Right ventricle myocardium superior (tissue), 1 donor: ENCODE measurements around the gene TBCK. TPM values are rescaled to one million over a fixed set of nuclear protein-coding genes. Genes with fewer than 3 reads are reported as not detected.

ENCODE experiments used
- ATAC-seq: fragments of 200-7000 bp; cut with Tn5 transposase; one replicate; pipeline ENCODE4 v1.9.1; 2020; ENCODE audit warnings: mild to moderate bottlenecking; ENCODE audit not compliant: poor library complexity
- DNase-seq: peaks from one replicate; pipeline ENCODE4 v3.0.0-alpha.2; 2020
- intact Hi-C: fragments of 100-400 bp; cut with DNase I; formaldehyde crosslinking; loops from one replicate; pipeline ENCODE4 v1.11.2; 2022
- total RNA-seq: library from RNA; stranded (reverse); fragmentation: NEBNext Ultra II Directional; extraction: Animal tissue kit (Norgen Biotek cat#: 25700); gene quantifications from one replicate; pipeline ENCODE4 v1.2.1, GENCODE V29; 2021
- donor health status: DM: no; HTN: yes; CAD: no; lungs with severe emphysema.

Gene TBCK
- total RNA-seq, 1 donor from 2014 or later, result 17.0 TPM

DNA sequence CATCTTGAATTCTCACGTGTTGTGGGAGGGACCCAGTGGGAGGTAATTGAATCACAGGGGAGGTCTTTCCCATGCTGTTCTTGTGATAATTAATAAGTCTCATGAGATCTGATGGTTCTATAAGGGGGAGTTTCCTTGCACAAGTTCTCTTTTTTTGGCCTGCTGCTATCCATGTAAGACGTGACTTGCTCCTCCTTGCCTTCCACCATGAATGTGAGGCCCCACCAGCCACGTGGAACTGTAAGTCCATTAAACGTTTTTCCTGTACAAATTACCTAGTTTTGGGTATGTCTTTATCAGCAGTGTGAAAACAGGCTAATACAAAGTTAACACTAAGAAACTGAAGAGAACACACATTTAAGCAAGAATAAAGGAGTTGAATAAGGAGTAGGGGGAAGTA lies 16.0 kb downstream of the TBCK start:
- no peak for DNase-seq
- ATAC-seq, result no peak
- intact Hi-C loops, result no loop called here

DNA sequence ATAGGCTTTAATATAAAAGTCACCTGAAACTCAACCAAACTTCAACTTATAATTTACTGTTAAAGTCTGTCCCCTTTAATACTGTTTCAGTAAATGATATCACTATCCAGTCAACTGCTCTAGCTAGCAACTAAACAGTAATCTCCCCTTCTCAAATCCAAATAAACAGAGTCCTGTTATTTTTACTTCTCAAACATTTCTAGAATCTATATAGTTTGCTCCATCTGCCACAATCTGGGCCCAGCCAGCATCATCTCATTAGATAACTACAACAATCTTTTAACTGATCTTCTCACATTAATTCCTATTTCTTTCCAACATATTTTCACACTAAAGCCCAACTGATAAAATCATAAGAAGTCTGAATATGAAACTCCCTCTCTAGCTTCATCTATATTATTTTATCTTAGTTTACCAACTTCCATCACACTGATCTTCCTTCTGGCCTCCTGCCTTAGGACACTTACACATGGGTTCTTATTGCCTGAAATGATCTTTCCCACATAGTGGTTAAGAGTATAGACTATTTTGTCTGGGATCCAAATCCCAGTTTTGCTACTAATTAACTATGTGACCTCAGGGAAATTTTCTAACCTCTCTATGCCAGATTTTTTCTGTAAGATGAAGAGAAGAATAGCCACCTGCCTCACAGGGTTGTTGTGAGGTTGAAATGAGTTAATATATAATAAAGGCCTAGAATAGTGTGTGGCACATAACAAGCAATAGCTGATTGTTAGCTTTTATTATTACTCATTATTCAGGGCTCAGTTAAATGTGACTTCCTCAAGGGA lies 18.6 kb downstream of the TBCK start:
- intact Hi-C loops, result no loop called here
- no peak for DNase-seq
- no peak for ATAC-seq

DNA sequence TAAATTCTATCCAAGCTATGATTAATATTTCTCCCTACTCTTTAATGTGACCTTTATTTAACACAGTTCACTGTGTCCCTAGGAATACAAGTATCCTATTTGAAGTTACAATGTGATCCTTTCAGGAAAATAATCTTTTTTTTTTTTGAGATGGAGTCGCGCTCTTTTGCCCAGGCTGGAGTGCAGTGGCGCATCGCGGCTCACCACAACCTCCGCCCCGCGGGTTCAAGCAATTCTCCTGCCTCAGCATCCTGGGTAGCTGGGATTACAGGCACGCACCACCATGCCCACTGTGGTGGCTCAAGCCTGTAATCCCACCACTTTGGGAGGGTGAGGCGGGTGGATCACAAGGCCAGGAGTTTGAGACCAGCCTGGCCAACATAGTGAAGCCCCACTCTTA lies 21.9 kb downstream of the TBCK start:
- ATAC-seq (no peak), DNase-seq (no peak)
- intact Hi-C loops, result no loop called here

DNA sequence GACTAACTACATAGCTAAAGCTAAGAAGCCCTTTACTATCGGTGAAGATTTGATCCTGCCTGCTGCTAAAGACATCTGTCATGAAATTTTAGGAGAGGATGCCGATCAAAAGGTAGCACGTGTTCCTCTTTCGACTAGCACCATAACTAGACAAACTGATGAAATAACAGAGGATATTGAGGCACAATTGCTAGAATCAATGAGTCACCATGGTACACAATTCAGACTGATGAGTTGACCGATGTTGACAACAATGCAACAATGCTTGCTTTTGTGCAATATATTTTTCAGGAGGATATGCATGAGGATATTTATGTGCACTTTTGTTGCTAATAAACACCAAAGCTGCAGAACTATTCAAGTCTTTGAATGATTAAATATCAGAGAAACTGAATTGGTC lies 24.3 kb downstream of the TBCK start:
- no peak for ATAC-seq
- no peak for DNase-seq
- intact Hi-C loops, result no loop called here

DNA sequence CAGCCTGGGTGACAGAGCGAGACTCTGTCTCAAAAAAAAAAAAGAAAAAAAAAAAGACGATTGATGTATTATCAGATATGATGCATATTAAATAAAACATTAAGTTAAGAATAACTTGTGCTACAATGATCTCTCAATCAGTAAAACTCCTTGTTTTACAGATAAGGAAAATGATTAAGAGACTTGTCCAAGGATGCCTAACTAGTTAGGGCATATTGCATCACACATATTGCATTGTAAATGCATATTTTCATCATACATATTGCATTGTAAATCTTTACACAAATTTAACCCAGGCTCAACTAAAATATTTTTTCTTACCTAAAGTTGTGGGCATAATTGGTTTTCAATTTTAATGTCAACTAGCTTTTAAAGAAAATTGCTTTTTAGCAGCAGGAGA lies 26.3 kb downstream of the TBCK start:
- DNase-seq (no peak), ATAC-seq (no peak)
- intact Hi-C loops, result no loop called here

DNA sequence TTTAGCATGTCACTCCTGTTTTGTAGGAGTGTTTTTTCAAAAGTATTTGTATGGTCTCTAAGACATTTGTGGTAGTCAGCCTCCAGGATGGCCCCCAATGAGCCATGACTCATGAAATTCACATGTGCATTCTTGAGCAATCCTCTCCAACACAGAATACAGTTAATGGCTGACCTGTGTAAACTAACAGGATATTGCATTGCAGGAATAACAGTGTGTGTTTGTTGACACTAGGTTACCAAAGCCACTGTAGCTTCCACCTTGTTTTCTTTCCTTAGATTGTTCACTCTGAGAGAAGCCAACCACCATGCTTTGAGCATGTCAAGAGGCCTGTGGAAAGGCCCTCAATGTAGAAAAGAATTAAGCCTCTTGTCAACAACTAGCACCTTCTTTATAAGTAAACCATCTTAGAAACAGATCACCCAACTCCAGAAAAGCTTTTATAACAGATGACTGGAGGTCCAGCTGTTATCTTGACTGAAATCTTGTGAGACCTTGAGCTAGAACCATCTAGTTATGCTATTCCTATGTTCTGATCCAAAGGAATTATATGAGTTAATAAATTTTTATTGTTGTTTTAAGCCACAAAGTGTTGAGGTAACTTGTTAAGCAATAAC lies 28.5 kb downstream of the TBCK start:
- no peak for ATAC-seq
- intact Hi-C loops, result no loop called here

DNA sequence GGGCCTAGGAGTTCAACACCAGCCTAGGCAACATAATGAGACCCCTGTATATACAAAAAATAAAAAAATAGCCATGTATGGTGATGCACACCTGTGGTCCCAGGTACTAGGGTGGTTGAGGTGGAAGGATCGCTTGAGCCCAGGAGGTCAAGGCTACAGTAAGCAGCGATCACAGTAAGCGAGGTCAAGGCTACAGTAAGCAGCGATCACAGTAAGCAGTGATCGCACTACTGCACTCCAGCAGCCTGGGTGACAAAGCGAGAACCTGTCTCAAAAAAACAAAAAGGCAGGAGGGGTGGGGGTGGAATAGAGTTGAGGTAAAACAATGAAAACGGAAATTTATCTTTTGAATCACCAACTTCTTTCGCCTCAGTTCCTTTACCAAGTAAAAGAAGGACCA lies 29.4 kb downstream of the TBCK start:
- ATAC-seq (no peak), DNase-seq (no peak)
- intact Hi-C loops, result no loop called here

More for the DNA sequence above, 28.5 kb downstream of the TBCK start:
- no peak for DNase-seq

DNA sequence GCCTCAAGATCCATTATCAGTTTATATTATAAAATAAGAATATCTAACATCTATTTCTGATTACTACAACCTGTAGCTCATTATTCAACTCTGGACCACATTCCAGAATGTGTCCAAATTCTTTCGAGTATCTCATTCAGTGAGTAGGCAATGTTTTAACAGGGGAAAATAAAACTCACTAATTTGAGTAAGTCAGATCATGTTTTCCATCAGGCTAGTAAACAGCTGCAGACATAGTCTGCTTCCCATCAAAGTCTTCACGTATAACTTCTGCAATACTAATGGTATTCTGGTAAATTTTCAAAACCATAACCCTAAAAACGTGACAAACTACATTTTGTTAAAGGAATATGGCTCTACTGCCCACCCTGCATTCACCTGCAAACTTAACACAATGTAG lies 31.8 kb downstream of the TBCK start:
- DNase-seq, result no peak
- intact Hi-C loops, result no loop called here
- ATAC-seq, result no peak

DNA sequence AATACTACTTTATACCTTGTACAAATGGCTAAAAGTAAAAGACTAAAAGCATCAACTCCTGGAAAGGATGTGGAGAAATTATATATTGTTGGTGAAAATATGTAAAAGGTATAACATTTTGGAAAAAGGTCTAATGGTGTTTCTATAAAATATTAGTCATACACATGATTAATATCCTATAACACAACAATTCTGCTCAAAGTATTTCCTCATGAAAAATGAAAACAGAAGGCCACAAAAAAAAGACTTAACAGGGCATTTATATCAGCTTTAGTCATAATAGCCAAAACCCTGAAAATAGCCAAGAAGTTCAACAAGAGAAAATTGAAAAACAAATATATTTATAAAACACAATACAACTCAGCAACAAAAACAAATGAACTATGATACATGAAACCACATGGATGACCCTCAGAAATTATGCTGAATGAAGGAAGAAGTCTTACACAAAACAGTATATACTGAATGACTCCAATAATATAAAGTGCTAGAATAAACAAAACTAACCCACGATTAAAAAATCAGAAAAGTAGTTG lies 38.8 kb downstream of the TBCK start:
- DNase-seq, result no peak
- intact Hi-C loops, result no loop called here

DNA sequence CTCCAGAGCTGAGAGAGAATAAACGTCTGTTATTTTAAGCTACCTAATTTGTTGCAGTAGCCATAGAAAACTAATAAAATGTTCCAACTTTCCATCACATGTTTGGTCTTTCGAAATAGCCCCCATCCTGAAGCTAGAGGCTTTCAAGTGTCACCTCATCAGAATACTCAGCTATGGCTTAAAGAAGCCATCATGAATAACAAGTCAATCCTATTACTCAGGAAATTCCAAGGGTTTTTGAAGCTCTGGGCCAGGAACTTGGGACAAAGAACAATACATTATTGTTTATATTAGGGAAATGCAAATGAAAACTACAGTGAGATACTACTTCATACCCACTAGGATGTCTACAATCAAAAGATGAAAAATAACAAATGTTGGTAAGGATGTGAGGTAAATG lies 42.2 kb downstream of the TBCK start:
- ATAC-seq (no peak), DNase-seq (no peak)
- intact Hi-C loops, result no loop called here

More for the DNA sequence above, 38.8 kb downstream of the TBCK start:
- no peak for ATAC-seq

DNA sequence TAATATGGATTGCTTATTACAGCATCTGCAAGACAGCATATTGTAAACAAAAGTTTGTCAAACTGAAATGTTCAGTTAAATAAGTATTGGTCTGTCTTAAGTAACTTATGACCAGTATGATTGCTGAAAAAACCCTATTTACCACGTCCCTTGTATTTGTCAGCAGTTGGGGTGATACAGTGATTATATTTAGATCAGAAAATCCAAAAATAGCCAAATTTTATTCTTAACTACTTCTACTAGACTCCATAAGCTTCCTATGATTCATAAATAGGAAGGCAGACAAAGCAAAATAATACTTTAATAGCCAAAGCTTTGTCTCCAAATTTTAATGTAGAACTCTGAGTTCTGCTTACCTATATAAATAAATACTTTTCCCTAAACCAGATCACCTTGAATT lies 45.3 kb downstream of the TBCK start:
- DNase-seq (no peak), ATAC-seq (no peak)
- intact Hi-C loops, result no loop called here

DNA sequence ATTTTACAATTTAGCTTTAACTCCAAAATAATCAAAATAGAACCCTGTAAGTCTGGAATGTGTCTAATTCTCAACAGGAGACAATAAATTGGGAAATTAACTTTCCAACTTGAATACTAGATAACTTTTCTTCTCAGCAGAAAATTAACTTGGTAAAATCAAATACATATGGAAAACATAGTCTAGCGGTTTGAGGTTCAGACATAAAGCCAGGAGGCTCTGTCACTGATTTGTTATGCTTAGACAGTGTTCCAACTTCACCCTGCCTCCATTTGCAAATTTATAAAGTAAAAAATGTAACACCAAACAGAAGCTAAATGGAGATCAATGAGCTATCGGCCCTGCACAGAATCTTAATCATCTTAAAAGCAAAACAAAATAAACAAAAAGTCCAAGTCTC lies 46.3 kb downstream of the TBCK start:
- no peak for DNase-seq
- no peak for ATAC-seq
- intact Hi-C loops, result no loop called here

DNA sequence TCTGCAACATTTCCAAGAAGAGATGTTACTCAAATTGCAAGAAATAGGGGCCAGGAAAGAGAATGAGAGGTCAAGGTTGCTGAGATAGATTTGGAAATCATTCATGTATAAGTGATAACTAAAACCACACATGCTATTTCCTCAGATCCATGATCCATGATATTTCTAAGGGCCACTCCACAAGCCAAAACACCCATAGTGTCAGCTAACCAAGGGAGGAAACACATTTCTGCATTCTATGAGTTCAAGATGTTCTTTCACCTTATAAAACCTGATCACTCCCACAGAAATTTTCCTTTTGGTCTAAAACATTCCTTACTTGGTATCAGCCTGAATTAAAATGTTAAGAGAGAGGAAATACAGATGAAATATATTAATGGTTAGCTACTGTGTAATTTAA lies 47.2 kb downstream of the TBCK start:
- DNase-seq (no peak), ATAC-seq (no peak)
- intact Hi-C loops, result no loop called here

DNA sequence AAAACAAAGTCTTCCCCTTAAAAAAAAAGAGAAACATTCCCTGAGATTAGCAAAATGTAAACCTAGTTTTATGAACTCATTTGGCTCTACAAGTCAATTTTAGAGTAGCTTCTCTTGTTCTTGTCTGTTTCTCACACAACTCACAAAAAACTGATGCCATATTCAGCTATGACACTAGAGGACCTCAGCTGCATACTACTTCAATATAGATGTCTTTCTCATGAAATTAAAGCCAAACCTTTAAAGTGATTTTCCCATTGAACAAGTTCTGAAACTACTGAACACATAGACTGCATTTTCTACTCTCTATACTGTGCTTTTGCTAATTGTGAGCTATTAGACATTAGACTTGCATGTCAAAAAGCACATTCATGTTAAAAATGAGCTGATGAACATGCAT lies 49.8 kb downstream of the TBCK start:
- ATAC-seq (no peak), DNase-seq (no peak)
- intact Hi-C loops, result no loop called here

DNA sequence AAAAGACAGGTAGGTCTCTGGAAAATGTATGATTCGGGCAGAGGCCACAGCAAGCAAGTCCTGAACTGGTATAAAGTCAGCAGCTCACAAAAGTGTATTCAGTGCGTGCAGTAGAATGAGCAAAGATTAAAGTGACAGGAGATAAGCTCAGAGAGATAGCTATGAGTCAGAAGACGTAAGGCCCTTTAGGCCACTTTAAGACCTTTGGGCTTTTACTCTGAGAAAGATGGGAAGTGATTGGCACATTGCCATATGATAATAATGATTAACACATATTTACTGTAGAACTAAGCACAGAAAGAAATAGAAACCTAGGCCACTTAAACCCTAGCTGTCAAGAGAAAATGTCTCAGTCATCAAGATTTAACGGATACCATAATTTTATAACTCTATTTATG lies 51.7 kb downstream of the TBCK start:
- intact Hi-C loops, result no loop called here
- DNase-seq, result no peak
- ATAC-seq, result no peak

DNA sequence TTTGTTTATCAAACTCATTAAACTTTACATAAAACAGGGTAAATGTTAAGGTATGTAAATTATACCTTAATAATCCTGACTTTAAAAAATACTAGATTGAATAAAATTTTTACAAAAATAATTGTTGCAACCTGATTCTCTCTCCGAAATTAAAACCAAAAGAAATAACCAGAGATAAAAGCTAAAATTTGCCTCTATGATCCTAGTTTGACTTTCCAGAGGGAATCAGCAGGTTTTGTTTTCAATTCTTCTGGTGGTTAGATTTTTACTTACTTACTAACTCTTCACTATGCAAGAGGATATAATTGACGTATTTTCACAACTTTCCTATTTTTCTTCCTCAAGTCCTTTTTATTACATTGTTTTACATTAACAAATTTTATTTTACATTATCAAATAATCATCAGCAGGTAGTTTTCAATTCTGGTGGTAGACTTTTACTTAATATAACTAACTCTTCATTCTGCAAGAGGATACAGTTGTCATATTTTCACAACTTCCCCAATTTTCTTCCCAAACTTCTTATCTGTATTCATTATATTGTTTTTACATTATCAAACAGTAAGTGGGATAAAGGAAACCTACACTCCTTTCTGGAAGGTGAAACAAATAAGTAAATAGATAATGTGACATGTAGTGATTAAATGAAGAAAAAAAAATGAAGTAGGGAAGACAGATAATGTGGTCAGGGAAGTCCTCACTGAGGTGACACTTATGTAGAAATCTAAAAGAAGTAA lies 52.2 kb downstream of the TBCK start:
- intact Hi-C loops, result no loop called here
- no peak for DNase-seq

DNA sequence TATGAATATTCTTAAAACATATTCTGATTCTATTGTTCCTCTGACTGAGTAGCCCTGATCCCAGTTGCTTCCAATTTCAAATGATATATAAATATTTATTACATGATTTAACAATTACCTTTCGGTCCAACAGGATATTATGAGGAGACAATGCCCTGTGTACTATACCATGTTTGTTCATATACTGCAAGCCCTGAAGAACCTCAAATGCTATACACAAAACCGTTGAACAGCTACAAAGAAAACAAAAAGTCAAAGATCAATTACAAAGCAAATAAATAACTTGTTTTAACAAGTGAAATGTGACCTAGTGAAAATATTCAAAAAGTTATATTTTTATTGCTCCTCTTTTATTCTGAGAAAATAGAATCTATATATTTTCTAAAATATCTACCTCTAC lies 54.0 kb downstream of the TBCK start:
- intact Hi-C loops, result no loop called here
- no peak for DNase-seq
- ATAC-seq, result no peak

More for the DNA sequence above, 52.2 kb downstream of the TBCK start:
- no peak for ATAC-seq

DNA sequence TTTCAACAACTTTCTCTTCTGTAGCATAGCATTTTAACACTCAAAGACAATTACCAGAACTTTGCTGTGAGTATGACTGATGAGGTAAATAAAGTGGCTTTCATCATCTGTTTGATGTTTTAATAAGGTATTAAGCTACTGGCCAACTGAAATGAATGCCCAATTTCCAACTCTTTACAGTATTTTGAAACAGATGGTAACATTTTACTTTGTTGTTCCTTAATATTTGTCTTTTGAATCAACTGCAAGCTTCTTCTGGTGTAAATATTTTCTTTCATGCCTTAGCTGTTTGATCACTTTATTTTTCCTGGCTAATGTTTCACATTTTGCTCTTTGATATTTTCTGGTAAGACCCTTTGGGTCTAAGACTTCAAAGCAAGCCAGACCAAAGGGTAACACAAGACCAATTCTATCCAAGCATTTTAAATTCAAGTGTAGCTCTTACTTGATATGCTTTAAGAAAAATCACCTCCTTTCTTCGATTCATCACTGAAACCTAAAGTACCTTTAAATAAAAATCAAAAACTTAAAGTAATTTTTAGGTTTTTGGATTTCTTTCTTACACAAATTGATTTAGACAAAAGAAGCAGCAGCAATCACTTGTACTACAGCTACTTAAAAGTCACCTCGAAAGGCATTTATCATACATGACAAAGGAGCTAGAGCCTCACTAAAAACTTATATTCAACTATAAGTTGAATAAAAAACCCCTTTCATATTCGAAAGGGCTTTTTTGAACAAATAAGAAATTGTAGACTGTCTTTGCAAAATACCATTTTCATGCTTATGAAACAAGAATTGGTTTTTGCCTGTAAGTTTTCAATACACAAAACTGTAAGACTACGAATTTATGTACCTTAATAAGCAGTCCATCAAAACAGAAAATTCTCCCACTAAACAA lies 57.6 kb downstream of the TBCK start:
- DNase-seq (no peak), ATAC-seq (no peak)
- intact Hi-C loops, result no loop called here

DNA sequence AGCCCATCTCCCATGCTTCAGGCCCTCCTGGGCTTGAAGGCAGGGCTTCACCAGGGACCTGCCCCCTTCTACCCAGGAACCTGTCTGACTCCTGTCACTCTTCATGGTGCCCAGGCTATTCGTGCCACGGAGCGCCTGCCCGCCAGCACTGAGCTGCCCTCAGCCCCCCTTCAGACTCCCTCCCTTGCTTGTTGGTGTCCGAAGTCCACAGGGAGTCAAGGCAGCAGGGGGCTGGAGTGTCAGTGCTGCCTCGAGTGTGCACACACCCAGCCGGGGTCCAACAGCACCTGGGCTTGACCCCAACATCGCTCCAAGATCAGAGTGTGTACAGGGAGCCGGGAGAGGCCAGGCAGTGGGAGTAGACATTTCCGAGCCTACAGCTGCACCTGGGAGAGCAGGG lies 59.8 kb downstream of the TBCK start:
- intact Hi-C loops, result no loop called here
- ATAC-seq (no peak), DNase-seq (peak; percentile 26)
